Measurements from ENCODE around the gene EVI2B.
"Not testable (repeated sequence)": the region's sequence is repeated elsewhere in the genome, so short reads cannot be mapped to it uniquely, and the experiment has no call there.

The EVI2B gene

GRCh38 chr17:31269036-31269577 lies 44.7 kb downstream of the EVI2B start:
- no peak for DNase-seq

GRCh38 chr17:31266042-31266441 lies 47.8 kb downstream of the EVI2B start:
- no peak for DNase-seq

GRCh38 chr17:31262923-31263322 lies 50.9 kb downstream of the EVI2B start:
- not testable (repeated sequence) for DNase-seq

GRCh38 chr17:31261601-31262000 lies 52.3 kb downstream of the EVI2B start:
- no peak for DNase-seq

GRCh38 chr17:31260151-31260550 lies 53.7 kb downstream of the EVI2B start:
- DNase-seq, result no peak

- no peak for DNase-seq
Measured at GRCh38 chr17:31256936-31257335, 56.9 kb downstream of the EVI2B start.

- DNase-seq, result no peak
Measured at GRCh38 chr17:31254654-31255053, 59.2 kb downstream of the EVI2B start.

Data from activated naive CD4-positive, alpha-beta T cell treated with anti-CD3 and anti-CD28 coated beads, Interleukin-2, amount 50 U/mL, for 16 hours (primary cell).